ENCODE measurements around the gene LBH.

LBH gene

GRCh38 chr2:30236591-30237238 is 5.4 kb downstream of the LBH start:
- H3K4me2 ChIP-seq (ENCODE audit: insufficient read depth, low read length, poor library complexity, severe bottlenecking), result no peak overlapping the region
- DNase-seq (ENCODE audit: low spot score), result no peak
- no peak overlapping the region for H2AK5ac ChIP-seq (ENCODE audit: low read depth, low read length)
- no peak overlapping the region for H3K18ac ChIP-seq (ENCODE audit: low read length)
- no CpG with 5 or more reads among the region's 8 CpGs for WGBS, 2 donors (ENCODE audit: extremely low coverage in 2 of 2, insufficient read length in 2 of 2, insufficient replicate concordance in 1 of 2)
- no peaks in the 10 kb centered on the region for H3K36me3 ChIP-seq (replicated peaks in 1 of 2; ENCODE audit: control insufficient read depth in 2 of 2, insufficient read depth in 2 of 2, low read length in 2 of 2)
- no peak overlapping the region for H3K4me3 ChIP-seq (ENCODE audit: low read length in 2 of 2)
- no peaks in the 10 kb centered on the region for H3K79me1 ChIP-seq (ENCODE audit: low read depth, low read length)
- H3K27ac ChIP-seq (replicated peaks; ENCODE audit: low read length), result no peak overlapping the region
- no peak overlapping the region for H3K4ac ChIP-seq (ENCODE audit: low read length)
- H2BK12ac ChIP-seq (ENCODE audit: low read length), result no peak overlapping the region
- H4K8ac ChIP-seq (ENCODE audit: low read depth, low read length), result no peak overlapping the region
- peaks cover 0 to 17% (median 11%) of the 10 kb centered on the region in 3 experiments for H3K27me3 ChIP-seq (ENCODE audit: control insufficient read depth in 3 of 3, insufficient read depth in 3 of 3, low read depth in 1 of 3, low read length in 3 of 3)
- no peak overlapping the region for H2BK5ac ChIP-seq (ENCODE audit: low read length)
- H2BK120ac ChIP-seq (ENCODE audit: low read depth, low read length), result no peak overlapping the region
- H3K14ac ChIP-seq (ENCODE audit: low read length), result no peak overlapping the region
- H3K9me3 ChIP-seq (replicated peaks in 1 of 2; ENCODE audit: control insufficient read depth in 2 of 2, insufficient read depth in 1 of 2, low read depth in 1 of 2, low read length in 2 of 2), result no peaks in the 10 kb centered on the region
- no peak overlapping the region for H2BK15ac ChIP-seq (ENCODE audit: low read length)
- H3K4me1 ChIP-seq (ENCODE audit: control insufficient read depth in 2 of 2, insufficient read depth in 1 of 2, low read depth in 1 of 2, low read length in 2 of 2), result peaks cover 0 to 9% of the 10 kb centered on the region in 2 donors
- H4K91ac ChIP-seq (ENCODE audit: low read depth, low read length, poor library complexity), result no peak overlapping the region
- no peak overlapping the region for H2AFZ ChIP-seq (ENCODE audit: low read length)
- no peak overlapping the region for H3K23ac ChIP-seq (ENCODE audit: low read depth, low read length, poor library complexity)
- H3K9ac ChIP-seq (ENCODE audit: low read depth, low read length, poor library complexity), result no peak overlapping the region

GRCh38 chr2:30237239-30237965 is 6.1 kb downstream of the LBH start:
- H3K18ac ChIP-seq (ENCODE audit: low read length), result no peak overlapping the region
- no peak overlapping the region for H3K14ac ChIP-seq (ENCODE audit: low read length)
- H3K79me1 ChIP-seq (ENCODE audit: low read depth, low read length), result no peaks in the 10 kb centered on the region
- no peaks in the 10 kb centered on the region for H3K9me3 ChIP-seq (replicated peaks in 1 of 2; ENCODE audit: control insufficient read depth in 2 of 2, insufficient read depth in 1 of 2, low read depth in 1 of 2, low read length in 2 of 2)
- H3K4me2 ChIP-seq (ENCODE audit: insufficient read depth, low read length, poor library complexity, severe bottlenecking), result no peak overlapping the region
- H2BK5ac ChIP-seq (ENCODE audit: low read length), result no peak overlapping the region
- H3K4ac ChIP-seq (ENCODE audit: low read length), result no peak overlapping the region
- no peak overlapping the region for H4K8ac ChIP-seq (ENCODE audit: low read depth, low read length)
- H3K4me1 ChIP-seq (ENCODE audit: control insufficient read depth in 2 of 2, insufficient read depth in 1 of 2, low read depth in 1 of 2, low read length in 2 of 2), result peaks cover 0 to 9% of the 10 kb centered on the region in 2 donors
- H4K91ac ChIP-seq (ENCODE audit: low read depth, low read length, poor library complexity), result no peak overlapping the region
- no peak for DNase-seq (ENCODE audit: low spot score)
- no peak overlapping the region for H3K23ac ChIP-seq (ENCODE audit: low read depth, low read length, poor library complexity)
- no peaks in the 10 kb centered on the region for H3K36me3 ChIP-seq (replicated peaks in 1 of 2; ENCODE audit: control insufficient read depth in 2 of 2, insufficient read depth in 2 of 2, low read length in 2 of 2)
- H2AK5ac ChIP-seq (ENCODE audit: low read depth, low read length), result no peak overlapping the region
- no peak overlapping the region for H3K4me3 ChIP-seq (ENCODE audit: low read length in 2 of 2)
- H3K9ac ChIP-seq (ENCODE audit: low read depth, low read length, poor library complexity), result no peak overlapping the region
- H3K27me3 ChIP-seq (ENCODE audit: control insufficient read depth in 3 of 3, insufficient read depth in 3 of 3, low read depth in 1 of 3, low read length in 3 of 3), result peaks cover 0 to 17% (median 9%) of the 10 kb centered on the region in 3 experiments
- no peak overlapping the region for H2BK12ac ChIP-seq (ENCODE audit: low read length)
- H2AFZ ChIP-seq (ENCODE audit: low read length), result no peak overlapping the region
- no peak overlapping the region for H3K27ac ChIP-seq (replicated peaks; ENCODE audit: low read length)
- WGBS, 2 donors (ENCODE audit: extremely low coverage in 2 of 2, insufficient read length in 2 of 2, insufficient replicate concordance in 1 of 2), result no CpG with 5 or more reads among the region's 8 CpGs
- no peak overlapping the region for H2BK15ac ChIP-seq (ENCODE audit: low read length)
- no peak overlapping the region for H2BK120ac ChIP-seq (ENCODE audit: low read depth, low read length)

- no peak overlapping the region for H3K18ac ChIP-seq (ENCODE audit: low read length)
- DNase-seq (ENCODE audit: low spot score), result no peak
- H2BK15ac ChIP-seq (ENCODE audit: low read length), result no peak overlapping the region
- no peak overlapping the region for H2BK5ac ChIP-seq (ENCODE audit: low read length)
- no peak overlapping the region for H4K91ac ChIP-seq (ENCODE audit: low read depth, low read length, poor library complexity)
- H3K4ac ChIP-seq (ENCODE audit: low read length), result no peak overlapping the region
- no peaks in the 10 kb centered on the region for H3K79me1 ChIP-seq (ENCODE audit: low read depth, low read length)
- H2BK12ac ChIP-seq (ENCODE audit: low read length), result no peak overlapping the region
- H3K4me3 ChIP-seq (ENCODE audit: low read length in 2 of 2), result no peak overlapping the region
- H3K14ac ChIP-seq (ENCODE audit: low read length), result no peak overlapping the region
- peaks cover 0 to 11% (median 4%) of the 10 kb centered on the region in 3 experiments for H3K27me3 ChIP-seq (ENCODE audit: control insufficient read depth in 3 of 3, insufficient read depth in 3 of 3, low read depth in 1 of 3, low read length in 3 of 3)
- H3K36me3 ChIP-seq (replicated peaks in 1 of 2; ENCODE audit: control insufficient read depth in 2 of 2, insufficient read depth in 2 of 2, low read length in 2 of 2), result no peaks in the 10 kb centered on the region
- no peak overlapping the region for H2AFZ ChIP-seq (ENCODE audit: low read length)
- no peak overlapping the region for H2BK120ac ChIP-seq (ENCODE audit: low read depth, low read length)
- H3K23ac ChIP-seq (ENCODE audit: low read depth, low read length, poor library complexity), result no peak overlapping the region
- no peaks in the 10 kb centered on the region for H3K9me3 ChIP-seq (replicated peaks in 1 of 2; ENCODE audit: control insufficient read depth in 2 of 2, insufficient read depth in 1 of 2, low read depth in 1 of 2, low read length in 2 of 2)
- no peak overlapping the region for H4K8ac ChIP-seq (ENCODE audit: low read depth, low read length)
- H3K4me1 ChIP-seq (ENCODE audit: control insufficient read depth in 2 of 2, insufficient read depth in 1 of 2, low read depth in 1 of 2, low read length in 2 of 2), result peaks cover 0 to 7% of the 10 kb centered on the region in 2 donors
- WGBS, 2 donors (ENCODE audit: extremely low coverage in 2 of 2, insufficient read length in 2 of 2, insufficient replicate concordance in 1 of 2), result no CpG with 5 or more reads among the region's 13 CpGs
- H2AK5ac ChIP-seq (ENCODE audit: low read depth, low read length), result no peak overlapping the region
- no peak overlapping the region for H3K27ac ChIP-seq (replicated peaks; ENCODE audit: low read length)
- H3K9ac ChIP-seq (ENCODE audit: low read depth, low read length, poor library complexity), result no peak overlapping the region
- no peak overlapping the region for H3K4me2 ChIP-seq (ENCODE audit: insufficient read depth, low read length, poor library complexity, severe bottlenecking)
Observed at GRCh38 chr2:30237966-30238800, 6.8 kb downstream of the LBH start.
